ENCODE measurements around the gene ULK2.
"Not testable (repeated sequence)": the region's sequence is repeated elsewhere in the genome, so short reads cannot be mapped to it uniquely, and the experiment has no call there.

The ULK2 gene

DNA sequence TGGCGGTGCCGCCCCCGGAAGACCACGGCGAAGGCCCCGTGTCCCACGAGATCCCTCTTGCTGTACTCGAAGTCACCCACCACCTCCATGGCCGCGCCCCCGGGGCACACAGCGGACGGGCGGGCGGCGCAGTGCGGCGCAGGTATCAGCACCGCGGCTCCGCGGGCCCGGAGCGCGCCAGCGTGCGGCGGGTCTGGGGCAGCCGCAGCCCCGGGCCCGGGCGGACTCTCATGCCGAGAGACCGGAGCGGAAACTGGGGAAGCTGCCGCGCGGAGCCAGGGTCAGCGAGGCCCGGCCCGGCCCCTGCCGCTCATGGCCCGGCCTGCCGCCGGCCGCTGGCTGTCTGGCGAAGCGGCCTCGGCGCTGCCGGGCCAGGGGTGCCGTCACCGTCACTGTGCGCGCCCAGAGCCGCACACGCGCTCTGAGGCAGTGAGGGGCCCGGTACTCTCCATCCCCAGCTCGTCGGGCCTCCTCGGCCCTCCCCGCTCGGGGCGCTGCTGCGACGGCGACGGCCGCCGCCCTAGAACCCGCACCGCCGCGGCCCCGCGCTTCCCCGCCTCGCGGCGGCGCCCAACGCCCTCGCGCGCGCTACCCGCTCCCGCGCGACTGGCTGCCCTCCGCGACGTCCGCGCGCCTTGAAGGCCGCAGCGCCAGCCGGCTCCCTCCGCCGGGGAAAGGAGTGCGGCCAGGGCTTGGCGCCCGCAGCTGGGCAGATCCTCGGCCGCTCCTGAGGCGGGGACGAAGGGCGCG, at the start of gene ULK2:
Gene ULK2, minus strand, starts transcription at position 608 of the 750 bp plus-strand sequence. Its CDS starts 519 bp downstream, at position 89.
- DNase-seq (ENCODE audit: low spot score), result peak; percentile 67

DNA sequence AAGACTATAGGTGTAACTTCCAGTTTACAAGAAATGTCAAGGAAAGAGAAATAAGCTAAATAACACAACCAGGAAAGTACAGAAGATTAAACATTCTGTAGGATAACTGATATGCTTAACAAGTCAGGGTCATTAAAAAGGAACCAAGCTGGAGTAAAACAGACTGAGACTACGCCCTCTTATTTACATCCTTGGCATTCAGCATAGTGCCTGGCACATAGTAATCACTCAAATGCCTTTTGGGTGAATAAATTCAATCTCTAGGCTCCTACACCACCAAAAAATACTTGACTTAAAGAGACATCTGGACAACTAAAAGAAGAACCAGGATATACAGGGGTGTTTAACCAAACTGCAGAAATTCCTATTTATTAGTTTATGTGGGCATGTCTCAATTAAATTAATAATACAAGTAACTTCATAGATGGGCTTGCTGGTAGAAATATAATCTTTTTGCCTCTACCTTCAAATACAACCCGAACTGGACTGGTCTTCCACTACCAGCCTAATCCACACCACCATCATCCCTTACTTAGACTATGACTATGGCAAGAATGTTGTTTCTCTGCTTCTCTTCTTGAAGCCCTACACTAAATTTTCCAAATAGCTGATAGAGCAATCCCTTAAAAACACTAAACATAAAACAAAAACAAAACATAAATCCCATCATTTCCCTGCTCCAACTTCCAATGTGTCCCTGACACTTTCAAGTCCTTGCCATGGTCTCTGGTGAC, 47.7 kb upstream of the ULK2 start:
- DNase-seq (ENCODE audit: low spot score), result no peak

DNA sequence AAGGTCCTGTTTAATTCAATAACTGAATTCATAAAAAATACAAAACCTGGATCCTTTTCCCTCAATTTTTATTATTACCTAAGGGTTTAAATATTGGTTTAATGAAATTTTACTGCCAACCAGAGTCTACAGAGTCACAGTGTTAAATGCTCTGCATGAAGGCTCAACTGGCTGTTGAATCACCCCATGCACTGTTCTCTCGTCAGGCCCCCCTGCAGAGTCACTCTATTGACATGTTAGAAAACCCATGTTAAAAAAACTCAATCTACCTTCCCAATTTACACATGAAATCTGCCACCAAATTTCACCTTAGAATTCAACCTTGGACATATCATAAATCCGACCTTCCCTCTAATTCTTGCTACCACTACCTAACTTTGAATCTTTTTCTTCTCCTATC, 43.3 kb upstream of the ULK2 start:
- DNase-seq (ENCODE audit: low spot score), result no peak

DNA sequence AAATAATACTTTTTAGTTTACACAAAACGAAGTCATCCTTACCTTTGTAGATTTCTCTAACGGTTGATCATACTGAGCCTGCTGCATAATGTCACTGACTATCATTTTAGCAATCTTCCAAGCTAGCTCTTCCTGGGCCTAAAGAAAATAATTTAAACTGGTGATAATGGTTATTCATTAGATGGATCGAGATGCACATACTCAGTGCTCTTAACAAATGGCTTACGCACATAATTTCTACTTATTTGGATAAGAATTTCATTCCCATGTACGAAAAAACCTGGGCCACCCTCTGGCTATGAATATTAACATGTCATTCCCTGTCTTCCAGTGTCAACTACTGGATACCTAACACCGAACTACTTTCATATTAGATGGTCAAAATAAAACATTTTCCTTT, 41.4 kb upstream of the ULK2 start:
- DNase-seq (ENCODE audit: low spot score), result no peak

DNA sequence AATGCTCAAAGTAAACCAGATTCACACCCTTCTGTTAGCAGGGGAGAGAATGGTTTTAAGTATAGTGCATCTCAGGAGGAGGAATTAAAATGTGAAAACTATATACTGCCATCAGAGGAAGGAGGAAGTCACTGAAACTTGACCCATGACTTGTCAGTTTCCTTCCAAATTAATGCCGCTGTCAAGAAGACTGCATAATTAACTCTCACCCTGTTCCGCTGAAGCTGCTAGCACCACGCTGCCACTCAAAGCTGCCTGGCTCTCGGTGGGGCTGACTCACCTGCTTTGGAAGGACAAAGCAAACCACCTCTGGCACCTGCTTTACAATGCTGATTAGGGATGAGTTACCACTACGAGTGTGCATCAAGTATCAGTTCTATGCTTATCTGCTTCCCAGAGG, 37.8 kb upstream of the ULK2 start:
- DNase-seq (ENCODE audit: low spot score), result no peak

DNA sequence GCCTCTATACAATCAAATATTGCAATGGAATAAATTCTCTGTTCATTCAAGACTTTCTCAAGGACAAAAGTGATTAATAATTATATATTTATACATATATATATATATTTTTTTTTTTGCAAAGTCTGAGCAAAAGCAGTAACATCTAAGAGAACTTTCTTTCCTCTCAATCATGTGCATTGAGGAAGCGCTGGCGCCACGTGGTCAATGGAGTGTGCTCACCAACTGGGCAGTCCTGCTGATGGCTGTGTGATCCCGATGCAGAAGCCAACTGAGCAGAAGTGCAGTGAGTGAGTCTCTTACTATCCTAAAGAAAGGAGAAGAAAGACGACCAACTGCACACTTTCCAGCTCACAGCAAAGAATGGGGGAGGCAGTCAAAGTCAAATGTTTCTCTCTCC, 37.2 kb upstream of the ULK2 start:
- DNase-seq (ENCODE audit: low spot score), result peak; percentile 81

DNA sequence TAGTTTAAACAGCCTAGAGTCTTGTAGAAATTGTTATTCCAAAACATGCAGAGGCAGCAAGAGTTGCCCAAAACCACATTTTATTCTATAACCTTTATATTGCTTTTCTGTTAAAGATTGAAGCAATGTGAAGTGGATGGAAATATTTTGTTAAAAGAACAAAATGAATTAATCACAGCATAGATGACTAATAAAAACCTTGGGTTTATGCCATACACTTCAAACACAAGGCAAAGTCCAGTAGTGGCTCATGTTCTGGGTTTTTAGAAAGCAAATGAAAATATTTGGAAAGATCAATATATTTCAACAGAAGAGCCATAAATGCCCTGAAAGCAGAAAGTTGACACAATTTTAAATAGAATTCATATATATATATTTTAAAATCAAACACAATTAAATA, 36.7 kb upstream of the ULK2 start:
- DNase-seq (ENCODE audit: low spot score), result no peak

DNA sequence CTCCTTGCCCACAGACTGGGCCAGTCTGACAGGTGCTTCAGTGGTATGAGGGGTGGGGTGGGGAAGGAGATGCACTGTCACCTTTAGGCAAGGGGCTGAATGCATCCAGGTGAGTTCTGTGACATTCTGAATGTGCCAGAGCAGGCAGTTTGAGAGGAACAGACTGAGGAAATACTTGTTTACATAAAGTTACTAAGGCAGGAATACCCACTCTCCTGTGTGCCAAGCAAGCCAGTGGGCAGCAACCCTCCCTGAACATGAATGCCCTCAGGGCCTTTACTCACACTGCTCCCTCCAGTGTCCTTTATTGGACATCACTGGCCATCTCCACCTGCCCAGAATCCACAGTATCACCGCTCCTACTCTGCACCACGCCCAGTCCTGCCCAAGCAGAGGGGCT, 33.1 kb upstream of the ULK2 start:
- DNase-seq (ENCODE audit: low spot score), result no peak

DNA sequence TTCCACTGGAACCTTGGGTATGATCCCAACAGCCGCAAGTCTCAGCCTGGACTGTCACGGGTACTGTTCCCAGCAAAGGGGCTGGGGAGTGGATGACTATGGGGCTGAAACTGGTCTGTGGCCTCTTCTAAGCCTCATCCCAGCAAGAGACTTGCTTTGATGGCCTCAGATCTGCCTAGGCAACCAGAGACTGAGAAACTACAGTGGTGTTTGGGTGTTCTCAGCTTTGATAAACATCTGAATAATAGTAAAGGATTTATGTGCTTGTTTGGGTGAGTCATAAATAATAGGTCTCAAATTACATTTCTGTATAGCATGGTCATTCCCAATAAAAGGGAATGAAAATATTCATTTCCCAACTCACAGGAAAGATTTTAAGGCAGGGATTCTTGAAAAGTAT, 30.2 kb upstream of the ULK2 start:
- DNase-seq (ENCODE audit: low spot score), result no peak

DNA sequence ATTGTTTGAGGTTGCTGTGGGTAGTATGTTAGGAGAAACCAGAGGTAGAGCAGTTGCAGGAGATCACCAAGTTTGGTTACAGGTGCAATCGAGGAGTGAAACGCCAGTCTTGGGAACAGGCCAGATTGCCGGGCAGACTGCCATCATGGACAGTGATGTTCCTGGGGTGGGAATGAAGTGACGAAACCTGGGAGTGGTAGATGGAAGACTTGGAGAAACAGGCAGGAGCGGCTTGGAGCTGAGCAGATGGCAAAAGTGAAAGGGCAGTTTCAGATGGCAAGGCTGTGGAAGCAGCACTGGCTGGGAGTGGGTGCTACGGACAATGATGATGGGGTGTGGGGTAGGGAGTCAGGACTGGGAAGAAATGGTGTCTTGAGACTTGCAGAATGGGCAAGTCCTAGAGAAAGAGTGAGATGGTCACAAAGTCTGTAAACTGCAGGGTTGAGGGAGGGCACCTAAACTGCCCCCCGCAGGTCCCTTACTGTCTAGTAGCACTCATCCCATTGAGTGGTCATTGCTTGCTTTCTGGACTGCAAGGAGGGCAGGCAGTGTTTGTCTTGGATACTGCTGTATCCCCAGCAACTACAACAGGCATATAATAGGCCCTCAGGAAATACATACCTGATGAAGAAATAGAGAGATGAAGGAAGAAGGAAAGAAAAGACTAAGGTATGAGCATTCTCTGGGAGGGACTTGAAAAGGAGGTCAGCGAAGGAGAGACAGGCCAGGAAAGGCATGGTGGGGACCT, 29.5 kb upstream of the ULK2 start:
- no peak for DNase-seq (ENCODE audit: low spot score)

DNA sequence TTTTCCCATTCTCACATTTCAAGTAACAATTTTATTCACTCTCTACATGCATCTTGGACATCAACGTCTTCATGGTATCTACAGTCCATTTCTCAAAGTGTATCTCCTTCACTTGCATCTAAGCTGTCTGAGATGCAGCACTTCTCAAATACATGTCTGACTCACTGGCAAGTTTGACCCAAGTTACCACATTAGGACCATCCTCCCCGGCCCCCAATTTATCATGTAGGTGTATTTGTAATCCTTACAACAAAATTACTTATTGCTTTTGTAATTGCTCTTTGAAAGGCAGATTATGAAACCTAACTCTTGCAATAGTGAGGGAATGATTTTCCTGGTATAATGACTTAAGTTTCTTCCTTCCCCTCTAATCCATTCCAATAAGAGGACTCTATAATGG, 28.9 kb upstream of the ULK2 start:
- no peak for DNase-seq (ENCODE audit: low spot score)

DNA sequence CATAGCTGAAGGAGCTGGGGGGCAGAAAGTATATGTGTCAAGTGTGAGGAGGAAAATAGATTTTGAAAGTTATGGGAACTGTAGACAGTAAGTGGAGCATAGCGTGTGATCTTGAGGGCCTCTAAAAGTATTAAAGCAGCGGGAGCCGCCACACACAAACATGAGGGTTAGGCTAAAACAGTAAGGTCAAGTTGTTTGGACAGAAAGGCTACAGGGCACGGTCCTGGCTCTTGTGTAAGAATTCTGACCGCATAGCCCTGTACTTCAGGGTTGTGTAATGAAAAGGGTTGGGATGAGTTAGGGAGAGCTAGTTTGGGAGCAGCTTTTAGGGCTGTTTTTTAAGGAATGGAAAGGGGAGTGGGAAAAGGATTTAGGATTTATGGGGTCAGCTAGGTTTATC, 22.8 kb upstream of the ULK2 start:
- DNase-seq (ENCODE audit: low spot score), result not testable (repeated sequence)

DNA sequence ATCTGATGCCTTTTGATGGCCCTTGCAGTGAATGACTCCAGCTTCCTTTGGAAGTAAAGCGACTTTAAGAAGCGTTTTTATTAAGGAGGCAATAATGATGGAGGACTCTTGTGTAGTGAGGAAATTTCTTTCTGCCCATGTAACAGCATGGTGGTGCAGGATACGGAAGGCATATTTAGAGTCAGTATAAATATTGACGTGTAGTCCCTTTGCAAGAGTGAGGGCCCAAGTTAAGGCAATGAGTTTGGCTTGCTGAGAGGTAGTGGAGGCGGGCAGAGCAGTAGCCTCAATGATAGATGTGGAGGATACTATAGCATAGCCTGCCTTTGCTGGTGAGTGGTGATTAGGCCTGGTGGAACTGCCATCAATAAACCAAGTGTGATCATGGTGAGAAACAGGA, 22.3 kb upstream of the ULK2 start:
- not testable (repeated sequence) for DNase-seq (ENCODE audit: low spot score)

DNA sequence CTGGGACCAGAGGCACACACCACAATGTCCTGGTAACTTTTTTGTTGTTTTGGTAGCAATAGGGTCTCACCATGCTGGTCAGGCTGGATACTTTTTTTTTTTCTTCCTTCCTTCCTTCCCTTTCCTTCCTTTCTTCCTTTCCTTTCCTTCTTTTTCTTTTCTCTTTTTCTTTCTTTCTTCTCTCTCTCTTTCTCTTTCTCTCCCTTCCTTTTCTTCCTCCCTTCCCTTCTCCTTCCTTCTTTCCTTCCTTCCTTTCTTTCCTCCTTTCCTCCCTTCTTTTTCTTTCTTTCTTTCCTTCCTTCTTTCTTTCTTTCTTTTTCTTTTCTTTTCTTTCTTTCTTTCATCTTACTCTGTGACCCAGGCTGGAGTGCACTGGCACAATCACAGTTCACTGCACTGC, 18.4 kb upstream of the ULK2 start:
- DNase-seq (ENCODE audit: low spot score), result no peak

DNA sequence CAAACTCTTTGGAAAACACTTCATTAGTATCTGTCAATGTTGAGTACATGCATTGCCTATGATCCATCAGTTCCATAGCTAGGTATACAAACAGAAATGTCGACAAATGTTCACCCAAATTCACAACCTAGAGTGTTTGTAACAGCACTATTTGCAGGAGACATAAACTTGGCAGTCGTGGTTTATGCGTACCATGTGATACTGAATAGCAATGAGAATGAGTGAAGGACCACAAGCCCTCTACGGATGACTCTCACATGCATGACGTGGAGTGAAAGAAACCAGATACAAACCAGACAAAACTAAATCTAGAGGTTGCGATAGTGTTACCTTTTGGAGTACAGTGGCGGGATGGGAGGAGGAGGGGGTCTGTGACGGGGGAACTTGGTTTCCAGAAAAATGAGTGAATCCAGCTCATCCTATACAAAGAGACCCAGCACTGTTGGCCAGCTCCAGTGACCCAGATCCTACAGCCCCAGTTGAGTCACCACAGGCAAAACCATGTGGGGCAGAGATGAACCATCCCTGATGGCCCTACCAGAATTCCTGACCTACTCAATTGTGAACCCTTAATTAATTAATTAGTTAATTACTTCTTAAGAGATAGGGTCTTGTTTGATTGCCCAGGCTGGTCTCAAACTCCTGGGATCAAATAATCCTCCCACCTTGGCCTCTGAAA, 15.9 kb upstream of the ULK2 start:
- DNase-seq (ENCODE audit: low spot score), result no peak

DNA sequence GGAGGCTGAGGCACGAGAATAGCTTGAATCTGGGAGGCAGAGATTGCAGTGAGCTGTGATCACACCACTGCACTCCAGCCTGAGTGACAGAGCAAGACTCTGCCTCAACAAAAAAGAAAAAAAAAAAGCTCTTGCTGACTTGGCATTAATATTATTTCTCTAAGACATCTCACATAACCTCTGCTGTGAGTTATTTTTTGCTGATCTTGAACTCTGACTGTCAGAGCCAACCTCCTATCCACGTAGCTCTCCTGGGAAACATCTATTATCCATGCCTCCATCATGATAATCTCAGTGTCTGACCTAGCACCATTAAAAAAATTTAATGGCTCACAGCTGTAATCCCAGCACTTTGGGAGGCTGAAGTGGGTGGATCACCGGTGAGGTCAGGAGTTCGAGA, 12.7 kb upstream of the ULK2 start:
- no peak for DNase-seq (ENCODE audit: low spot score)

DNA sequence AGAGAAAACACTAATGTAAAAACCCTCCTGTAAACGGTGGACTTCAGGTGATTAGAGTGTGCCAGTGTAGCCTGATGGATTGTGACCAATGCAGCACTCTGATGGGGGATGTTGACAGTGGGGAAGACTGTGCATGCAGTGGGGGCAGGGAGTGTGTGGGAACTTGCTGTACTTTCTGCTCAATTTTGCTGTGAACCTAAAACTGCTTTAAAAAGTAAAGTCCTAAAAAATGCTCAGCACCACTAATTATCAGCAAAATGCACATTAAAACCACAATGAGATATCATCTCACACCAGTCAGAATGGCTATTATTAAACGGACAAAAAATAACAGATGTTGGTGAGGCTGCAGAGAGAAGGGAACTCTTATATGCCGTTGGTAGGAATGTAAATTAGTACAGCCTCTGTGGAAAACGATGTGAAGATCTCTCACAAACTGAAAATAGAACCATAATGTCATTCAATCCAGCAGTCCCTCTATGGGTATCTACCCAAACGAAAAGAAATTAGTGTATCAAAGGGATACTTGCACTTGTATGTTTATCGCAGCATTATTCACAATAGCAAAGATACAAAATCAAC, 9.7 kb upstream of the ULK2 start:
- DNase-seq (ENCODE audit: low spot score), result peak; percentile 32

DNA sequence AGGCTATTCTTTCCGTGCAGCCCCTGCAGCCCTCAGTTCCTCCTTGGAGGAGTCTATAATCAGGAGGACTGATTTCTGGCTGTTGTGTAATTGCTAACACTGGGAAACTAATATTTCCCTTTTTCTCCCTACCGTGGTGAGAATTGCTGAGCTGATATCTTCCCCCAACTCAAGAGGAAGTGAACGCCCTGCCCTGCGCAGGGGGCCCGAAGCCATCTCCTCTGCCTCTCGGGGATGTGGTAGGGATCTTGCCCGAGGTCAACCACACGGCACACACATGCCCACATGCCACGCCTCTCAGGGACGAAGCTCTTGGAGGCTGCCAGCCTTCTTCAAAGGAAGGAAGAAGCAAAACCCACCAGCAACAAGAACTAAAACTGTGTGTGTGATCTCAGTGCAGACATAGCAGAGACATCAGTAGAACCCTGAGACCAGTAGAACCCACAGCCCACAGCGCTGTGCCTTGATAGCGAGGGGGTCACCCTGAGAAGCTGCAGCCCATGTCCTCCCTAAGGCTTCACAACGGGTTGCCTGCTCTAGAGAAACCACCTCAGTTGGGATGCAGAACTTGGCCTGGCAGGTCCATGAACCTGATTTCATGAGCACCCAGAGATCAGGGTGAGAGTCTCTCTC, 8.9 kb upstream of the ULK2 start:
- DNase-seq (ENCODE audit: low spot score), result peak; percentile 83

DNA sequence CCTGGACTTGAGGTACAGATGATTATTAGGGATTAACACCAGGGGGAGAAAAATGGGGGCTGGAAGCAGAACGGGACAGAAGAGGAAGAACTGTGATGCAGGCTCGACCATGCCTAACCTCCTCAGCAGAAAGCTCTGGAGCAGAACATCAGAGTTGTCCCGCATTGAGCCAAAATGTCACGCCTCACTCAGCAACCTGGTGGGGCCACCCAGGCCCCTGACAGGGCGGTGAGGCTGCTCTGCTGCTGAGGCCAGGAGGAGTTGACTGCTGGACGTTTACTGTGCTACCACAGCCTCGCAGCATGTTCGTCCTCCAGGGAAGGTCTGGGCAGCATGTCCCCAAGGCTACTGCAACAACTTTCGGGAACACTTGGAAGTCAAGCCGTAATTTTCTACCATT, 6.5 kb upstream of the ULK2 start:
- DNase-seq (ENCODE audit: low spot score), result no peak

DNA sequence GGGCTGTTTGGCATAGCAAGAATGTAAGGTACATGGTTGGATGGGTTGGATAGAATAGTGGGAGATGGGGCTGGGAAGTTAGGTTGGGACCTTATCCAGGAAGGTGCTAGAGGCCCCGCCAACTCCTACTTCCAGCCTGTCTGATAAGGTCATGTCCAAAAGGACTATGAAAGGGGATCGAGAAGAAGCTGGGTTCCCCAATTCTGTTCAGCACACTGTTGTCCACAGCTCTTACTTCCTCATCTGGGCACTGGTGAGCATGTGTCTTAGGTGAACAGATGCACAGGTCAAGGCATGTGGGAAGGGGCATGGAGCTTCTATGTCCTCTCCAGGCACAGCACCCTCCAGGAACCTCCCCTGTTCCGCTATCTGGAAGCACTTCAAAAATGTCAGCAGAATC, 5.6 kb upstream of the ULK2 start:
- DNase-seq (ENCODE audit: low spot score), result peak; percentile 49

DNA sequence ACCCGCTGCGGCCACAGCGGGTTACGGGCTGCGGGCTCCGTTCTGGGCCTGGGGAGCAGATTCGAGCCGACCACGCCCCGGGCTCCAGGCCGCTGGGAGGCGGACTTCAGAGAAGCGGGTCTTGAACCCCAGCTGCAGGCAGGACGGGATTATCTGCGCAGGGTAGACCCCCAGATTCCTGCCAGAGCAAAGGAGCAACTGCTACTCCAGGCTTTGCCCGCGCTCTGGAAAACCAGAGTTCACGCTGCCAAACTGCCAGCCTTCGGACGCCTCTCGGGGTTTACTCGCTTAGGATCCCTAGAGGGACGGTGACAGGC, 301 bp upstream of the ULK2 start:
- DNase-seq (ENCODE audit: low spot score), result peak; percentile 27

DNA sequence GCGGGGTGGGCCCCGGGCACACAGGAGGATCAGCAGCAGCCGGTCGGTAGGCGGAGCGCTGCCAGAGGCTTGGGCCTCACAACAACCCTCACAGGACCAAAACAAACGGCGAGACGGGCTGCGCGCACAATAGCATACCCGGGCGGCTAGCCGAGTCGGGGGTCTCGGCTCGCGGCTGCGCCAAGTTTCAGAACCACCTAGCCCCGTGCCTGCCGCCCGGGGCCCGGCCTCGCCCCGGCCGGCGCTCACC, 732 bp downstream of the ULK2 start:
- DNase-seq (ENCODE audit: low spot score), result peak; percentile 85
